ENCODE results near the gene RPP21. TPM values are rescaled to one million over a fixed set of nuclear protein-coding genes. Genes with fewer than 3 reads are reported as not detected.

Gene RPP21
- 10 to 100 TPM; 32.6 to 38.1 TPM for total RNA-seq

DNA sequence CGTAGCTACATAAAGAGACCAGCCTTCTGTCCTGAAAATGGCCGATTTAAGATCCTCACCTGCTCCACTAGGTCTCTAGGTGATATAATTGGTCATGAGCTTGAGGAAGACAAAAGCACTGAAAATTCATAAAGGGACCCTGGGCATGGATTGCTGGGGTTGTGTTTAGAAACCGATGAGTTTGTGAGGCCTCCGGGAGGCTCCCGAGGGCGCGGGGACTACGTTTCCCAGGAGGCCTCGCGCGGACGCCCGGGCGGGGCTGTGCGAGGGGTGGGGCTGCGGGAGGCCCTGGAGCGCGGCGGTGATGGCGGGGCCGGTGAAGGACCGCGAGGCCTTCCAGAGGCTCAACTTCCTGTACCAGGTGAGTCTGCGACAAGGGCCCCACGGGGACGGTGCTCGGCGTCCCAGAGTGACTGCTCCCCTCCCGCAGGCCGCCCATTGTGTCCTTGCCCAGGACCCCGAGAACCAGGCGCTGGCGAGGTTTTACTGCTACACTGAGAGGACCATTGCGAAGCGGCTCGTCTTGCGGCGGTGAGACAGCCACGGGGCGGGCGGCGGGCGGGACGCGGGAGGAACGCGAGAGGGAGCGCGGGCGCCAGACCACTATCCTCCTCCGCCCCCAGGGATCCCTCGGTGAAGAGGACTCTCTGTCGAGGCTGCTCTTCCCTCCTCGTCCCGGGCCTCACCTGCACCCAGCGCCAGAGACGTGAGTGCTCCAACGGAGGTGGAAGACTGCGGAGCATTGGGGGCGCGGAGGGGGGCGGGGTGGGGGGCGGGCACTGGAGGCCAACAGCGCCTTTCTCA lies at the start of gene RPP21:
RPP21 (plus strand) TSS at position 289 of the 804 bp plus-strand sequence; CDS start at position 305, 16 bp downstream.
- H3K4me1 Mint-ChIP-seq, result peaks cover 41% of the 10 kb centered on the region
- DNase-seq (peak; percentile 94), ATAC-seq (peak; percentile 96)
- ChIA-PET POLR2A (no interaction called here), CTCF (interaction anchor here (0.5 kb wide), 1 partner anchor 369 kb away, joined by 3 read pairs; no protein-coding TSS in a partner anchor)
- peaks cover 2% of the 10 kb centered on the region for H3K27me3 Mint-ChIP-seq
- peaks cover 44% of the 10 kb centered on the region for H3K36me3 Mint-ChIP-seq (ENCODE audit: low read depth)
- peak within 1 kb of the TSS; percentile 84 for H3K27ac Mint-ChIP-seq
- intact Hi-C loops (cut with DNase I, micrococcal nuclease), result loop anchor here (1.0 to 10.0 kb wide), 10 partner anchors 19 to 1230 kb away; partner anchors contain the start of genes TRIM26 (in 2 of the 2), GNL1 (in 1 of the 2), LTA (in 1 of the 2) and PPP1R11 (in 1 of the 2)
- H3K4me3 Mint-ChIP-seq, result peak within 1 kb of the TSS; percentile 85
- H3K9me3 Mint-ChIP-seq (ENCODE audit: low read depth), result no peaks in the 10 kb centered on the region

DNA sequence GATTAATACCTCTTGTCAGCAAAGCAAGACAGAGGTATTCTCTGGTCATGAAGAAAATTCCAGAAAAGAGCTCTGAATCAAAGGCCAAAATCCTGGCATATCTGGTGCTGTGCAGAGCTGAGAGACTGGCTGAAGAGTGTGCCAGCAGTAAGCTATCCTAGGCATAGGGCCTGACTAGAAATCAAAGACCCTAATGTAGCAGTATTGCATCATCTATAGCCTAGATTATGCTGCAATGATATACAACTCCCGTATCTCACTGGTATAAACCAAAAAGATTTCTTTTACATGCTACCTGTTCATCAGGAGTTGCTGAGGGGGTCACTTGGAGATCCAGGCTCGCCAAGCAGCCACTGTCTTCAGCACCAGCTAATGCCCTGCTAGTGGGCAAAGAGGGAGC lies 49.1 kb upstream of the RPP21 start:
- Mint-ChIP-seq H3K4me3 (no peak overlapping the region), H3K27me3 (no peaks in the 10 kb centered on the region), H3K4me1 (no peaks in the 10 kb centered on the region), H3K36me3 (ENCODE audit: low read depth) (peaks cover 48% of the 10 kb centered on the region), H3K9me3 (ENCODE audit: low read depth) (peaks cover 14% of the 10 kb centered on the region), H3K27ac (no peak overlapping the region)
- no peak for ATAC-seq
- intact Hi-C loops (cut with DNase I, micrococcal nuclease), result no loop called here
- POLR2A ChIA-PET, result interaction anchor here (0.6 kb wide), 1 partner anchor 300 kb away, joined by 3 read pairs; no protein-coding TSS in a partner anchor
- no peak for DNase-seq
- CTCF ChIA-PET, result interaction anchor here (0.7 kb wide), 1 partner anchor 285 kb away, joined by 4 read pairs; no protein-coding TSS in a partner anchor

DNA sequence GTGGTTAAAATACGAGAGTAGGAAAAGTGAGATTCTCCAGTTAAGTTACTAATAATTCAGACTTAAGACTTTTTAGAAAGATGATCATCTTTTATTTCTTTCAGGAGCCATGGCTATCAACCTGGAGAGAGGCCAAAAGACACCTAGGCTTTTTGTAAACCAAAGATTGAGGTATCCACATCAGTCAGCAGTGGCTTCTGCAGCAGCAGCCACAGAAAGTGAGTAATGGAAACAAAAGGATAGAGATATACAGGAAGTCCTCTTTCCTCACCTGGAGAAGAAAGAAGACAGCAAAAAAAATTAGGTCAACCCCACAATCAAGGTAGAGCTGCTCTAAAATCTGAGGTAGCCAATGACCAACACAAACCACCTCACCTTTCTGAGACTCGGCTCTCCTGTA lies 41.0 kb upstream of the RPP21 start:
- Mint-ChIP-seq H3K4me3 (no peak overlapping the region), H3K27ac (no peak overlapping the region), H3K36me3 (ENCODE audit: low read depth) (peaks cover 71% of the 10 kb centered on the region), H3K9me3 (ENCODE audit: low read depth) (peaks cover 15% of the 10 kb centered on the region), H3K27me3 (no peaks in the 10 kb centered on the region), H3K4me1 (peaks cover 34% of the 10 kb centered on the region)
- intact Hi-C loops (cut with DNase I, micrococcal nuclease), result no loop called here
- DNase-seq (peak; percentile 18), ATAC-seq (peak; percentile 58)
- ChIA-PET POLR2A (no interaction called here), CTCF (interaction anchor here (0.7 kb wide), 1 partner anchor 113 kb away, joined by 4 read pairs; no protein-coding TSS in a partner anchor)

DNA sequence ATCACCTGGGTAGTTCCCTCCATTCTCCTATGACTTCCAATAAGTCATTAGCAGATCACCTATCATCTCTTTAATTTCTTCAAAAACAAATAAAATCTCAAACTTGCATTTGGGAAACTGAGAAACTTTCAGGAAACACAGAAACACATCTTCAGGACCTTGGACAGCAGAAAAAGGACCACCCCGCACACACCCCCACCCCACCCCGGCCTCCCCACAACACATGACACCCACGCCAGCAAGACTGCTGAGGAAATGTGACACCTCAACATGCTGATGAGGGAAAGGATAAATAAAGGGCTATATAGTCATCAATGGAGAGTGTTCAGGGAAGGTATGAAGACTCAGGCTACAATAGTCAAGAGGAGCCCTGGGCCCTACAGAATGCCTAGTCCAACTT lies 33.9 kb upstream of the RPP21 start:
- intact Hi-C loops (cut with DNase I, micrococcal nuclease), result no loop called here
- Mint-ChIP-seq H3K9me3 (ENCODE audit: low read depth) (no peaks in the 10 kb centered on the region), H3K36me3 (ENCODE audit: low read depth) (peaks cover 67% of the 10 kb centered on the region), H3K27ac (no peak overlapping the region), H3K27me3 (no peaks in the 10 kb centered on the region), H3K4me1 (peaks cover 29% of the 10 kb centered on the region), H3K4me3 (no peak overlapping the region)
- CTCF ChIA-PET, result no interaction called here
- ATAC-seq (no peak), DNase-seq (no peak)
- POLR2A ChIA-PET, result no interaction called here

DNA sequence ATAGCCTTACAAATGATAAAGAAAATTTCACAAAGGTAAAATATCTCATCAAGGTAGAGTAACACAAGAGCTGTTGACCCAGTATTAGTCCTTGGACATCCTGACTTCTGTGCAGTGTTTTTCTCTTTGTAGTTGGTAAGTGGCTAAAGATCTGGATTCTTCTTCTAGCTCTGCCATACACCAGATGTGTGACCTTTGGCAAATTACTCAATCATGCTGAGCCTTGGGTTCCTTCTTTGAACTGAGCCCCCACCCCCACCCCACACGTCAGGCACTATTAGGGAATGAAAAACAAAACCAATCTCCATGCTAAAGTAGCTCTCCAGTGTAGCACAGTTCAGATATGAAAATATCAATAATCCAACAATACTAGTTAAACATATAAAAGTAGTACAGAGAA lies 33.3 kb upstream of the RPP21 start:
- Mint-ChIP-seq H3K9me3 (ENCODE audit: low read depth) (no peaks in the 10 kb centered on the region), H3K36me3 (ENCODE audit: low read depth) (peaks cover 67% of the 10 kb centered on the region), H3K4me3 (no peak overlapping the region), H3K27ac (no peak overlapping the region), H3K27me3 (no peaks in the 10 kb centered on the region), H3K4me1 (peaks cover 26% of the 10 kb centered on the region)
- intact Hi-C loops (cut with DNase I, micrococcal nuclease), result no loop called here
- DNase-seq, result no peak
- ChIA-PET POLR2A (no interaction called here), CTCF (no interaction called here)
- ATAC-seq, result no peak

DNA sequence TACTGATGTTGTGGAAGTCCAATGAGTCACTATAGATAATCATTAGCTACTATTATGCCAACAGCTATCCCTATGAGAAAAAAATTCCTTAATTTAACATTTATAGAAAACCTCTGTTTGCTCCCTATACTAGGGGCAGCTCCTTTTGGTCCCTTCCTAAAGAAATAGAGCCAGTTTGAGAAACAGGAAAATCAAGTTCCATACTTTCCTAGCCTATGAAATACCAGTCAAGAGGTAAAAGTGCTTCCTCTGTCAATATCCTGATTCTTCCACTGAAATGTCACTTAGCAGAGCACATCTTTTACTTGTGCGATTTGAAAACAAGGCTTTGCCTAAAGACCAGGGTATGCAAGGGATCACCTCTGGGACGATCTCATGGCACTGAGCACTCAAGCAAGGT lies 32.7 kb upstream of the RPP21 start:
- Mint-ChIP-seq H3K36me3 (ENCODE audit: low read depth) (peaks cover 63% of the 10 kb centered on the region), H3K4me3 (no peak overlapping the region), H3K27me3 (no peaks in the 10 kb centered on the region), H3K9me3 (ENCODE audit: low read depth) (no peaks in the 10 kb centered on the region), H3K4me1 (peaks cover 23% of the 10 kb centered on the region), H3K27ac (no peak overlapping the region)
- ATAC-seq, result no peak
- intact Hi-C loops (cut with DNase I, micrococcal nuclease), result no loop called here
- ChIA-PET CTCF (no interaction called here), POLR2A (no interaction called here)
- DNase-seq, result no peak

DNA sequence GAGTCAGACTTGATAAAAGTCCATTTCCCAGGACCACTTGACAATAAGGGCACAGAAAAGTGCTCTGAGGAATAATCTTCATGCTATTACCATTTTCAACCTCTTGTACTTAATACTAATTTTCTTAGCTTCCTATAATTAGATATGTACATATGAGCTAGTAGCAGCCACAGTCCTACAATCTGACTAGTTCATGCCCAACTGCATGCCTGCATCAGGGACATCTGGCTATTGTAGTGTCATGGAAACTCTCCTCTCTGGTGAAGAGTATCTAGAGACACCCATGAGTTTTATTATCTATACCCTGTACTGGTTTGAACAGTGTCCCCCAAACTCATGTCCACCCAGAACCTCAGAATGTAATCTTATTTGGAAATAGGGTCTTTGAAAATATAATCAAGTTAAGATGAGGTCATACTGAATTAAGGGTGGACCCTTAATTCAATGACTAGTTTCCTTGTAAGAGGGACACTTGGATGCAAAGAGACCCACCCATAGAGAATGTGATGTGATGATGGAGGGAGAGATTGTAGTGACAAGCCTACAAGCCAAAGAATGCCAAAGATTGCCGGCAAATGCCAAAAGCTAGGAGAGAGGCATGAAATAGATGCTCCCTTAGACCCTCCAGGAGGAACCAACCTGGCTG lies 32.2 kb upstream of the RPP21 start:
- ChIA-PET CTCF (interaction anchor here (1.6 kb wide), 1 partner anchor 84 kb away, joined by 3 read pairs; no protein-coding TSS in a partner anchor), POLR2A (interaction anchor here (0.7 kb wide), 1 partner anchor 20 kb away, joined by 3 read pairs; no protein-coding TSS in a partner anchor)
- intact Hi-C loops (cut with DNase I, micrococcal nuclease), result no loop called here
- Mint-ChIP-seq H3K36me3 (ENCODE audit: low read depth) (peaks cover 64% of the 10 kb centered on the region), H3K4me1 (peaks cover 29% of the 10 kb centered on the region), H3K27me3 (no peaks in the 10 kb centered on the region), H3K4me3 (no peak overlapping the region), H3K9me3 (ENCODE audit: low read depth) (no peaks in the 10 kb centered on the region), H3K27ac (no peak overlapping the region)
- ATAC-seq (no peak), DNase-seq (no peak)

DNA sequence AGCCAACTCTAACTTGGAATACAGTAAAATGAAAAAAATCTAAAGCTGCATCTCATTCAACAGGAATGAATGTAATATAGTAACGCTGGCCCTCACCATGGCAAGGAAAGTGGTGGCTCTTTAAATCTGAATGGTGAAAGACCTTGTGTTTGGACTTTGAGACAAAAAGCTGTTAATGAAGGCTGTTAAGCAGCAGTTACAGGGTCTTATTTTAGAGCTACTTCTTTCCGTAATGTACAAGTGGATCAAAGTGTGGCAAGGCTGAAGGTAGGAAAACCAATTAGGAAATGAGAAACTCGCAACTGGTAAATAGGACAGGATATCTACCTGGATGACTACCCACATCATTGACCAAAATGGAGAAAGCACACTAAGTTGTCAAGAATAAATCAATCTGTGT lies 29.8 kb upstream of the RPP21 start:
- no peak overlapping the region for H3K27ac Mint-ChIP-seq
- H3K4me3 Mint-ChIP-seq, result no peak overlapping the region
- peaks cover 64% of the 10 kb centered on the region for H3K36me3 Mint-ChIP-seq (ENCODE audit: low read depth)
- no peaks in the 10 kb centered on the region for H3K9me3 Mint-ChIP-seq (ENCODE audit: low read depth)
- intact Hi-C loops (cut with DNase I, micrococcal nuclease), result no loop called here
- ChIA-PET CTCF (no interaction called here), POLR2A (no interaction called here)
- DNase-seq, result no peak
- peaks cover 39% of the 10 kb centered on the region for H3K4me1 Mint-ChIP-seq
- ATAC-seq, result no peak
- no peaks in the 10 kb centered on the region for H3K27me3 Mint-ChIP-seq

DNA sequence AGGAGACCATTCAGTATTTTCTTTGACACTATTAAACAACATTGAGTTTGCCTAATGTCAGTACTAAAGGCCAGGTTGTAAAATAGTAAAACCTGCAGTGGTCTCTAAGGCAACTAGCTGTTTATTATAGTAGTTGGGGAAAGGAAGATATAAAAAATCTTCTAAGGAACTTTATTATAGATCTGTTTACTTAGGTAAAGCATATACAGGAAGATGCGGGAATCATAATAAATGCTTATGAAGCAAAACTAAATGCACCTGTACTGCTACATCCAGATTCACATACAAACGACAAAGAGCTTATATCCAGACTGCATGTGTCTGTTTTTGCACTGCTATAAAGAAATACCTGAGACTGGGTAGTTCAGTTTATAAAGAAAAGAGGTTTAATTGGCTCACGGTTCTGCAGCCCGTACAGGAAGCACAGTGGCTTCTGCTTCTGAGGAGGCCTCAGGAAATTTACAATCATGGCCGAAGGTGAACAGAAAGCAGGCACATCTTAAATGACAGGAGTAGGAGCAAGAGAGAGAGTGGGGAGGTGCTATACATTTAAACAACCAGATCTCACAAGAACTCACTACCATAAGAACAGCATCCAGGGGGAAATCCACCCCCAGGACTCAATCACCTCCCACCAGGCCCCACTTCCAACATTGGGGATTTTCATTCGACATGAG lies 26.9 kb upstream of the RPP21 start:
- ATAC-seq (peak; percentile 55), DNase-seq (no peak)
- peaks cover 63% of the 10 kb centered on the region for H3K36me3 Mint-ChIP-seq (ENCODE audit: low read depth)
- intact Hi-C loops (cut with DNase I, micrococcal nuclease), result no loop called here
- no peaks in the 10 kb centered on the region for H3K9me3 Mint-ChIP-seq (ENCODE audit: low read depth)
- peak overlapping the region; percentile 34 for H3K4me3 Mint-ChIP-seq
- ChIA-PET POLR2A (no interaction called here), CTCF (interaction anchor here (0.6 to 2.7 kb wide), 3 partner anchors 114 to 1081 kb away, joined by 3 to 6 read pairs (median 3); no protein-coding TSS in a partner anchor)
- H3K4me1 Mint-ChIP-seq, result peaks cover 60% of the 10 kb centered on the region
- peak overlapping the region; percentile 81 for H3K27ac Mint-ChIP-seq
- H3K27me3 Mint-ChIP-seq, result no peaks in the 10 kb centered on the region

DNA sequence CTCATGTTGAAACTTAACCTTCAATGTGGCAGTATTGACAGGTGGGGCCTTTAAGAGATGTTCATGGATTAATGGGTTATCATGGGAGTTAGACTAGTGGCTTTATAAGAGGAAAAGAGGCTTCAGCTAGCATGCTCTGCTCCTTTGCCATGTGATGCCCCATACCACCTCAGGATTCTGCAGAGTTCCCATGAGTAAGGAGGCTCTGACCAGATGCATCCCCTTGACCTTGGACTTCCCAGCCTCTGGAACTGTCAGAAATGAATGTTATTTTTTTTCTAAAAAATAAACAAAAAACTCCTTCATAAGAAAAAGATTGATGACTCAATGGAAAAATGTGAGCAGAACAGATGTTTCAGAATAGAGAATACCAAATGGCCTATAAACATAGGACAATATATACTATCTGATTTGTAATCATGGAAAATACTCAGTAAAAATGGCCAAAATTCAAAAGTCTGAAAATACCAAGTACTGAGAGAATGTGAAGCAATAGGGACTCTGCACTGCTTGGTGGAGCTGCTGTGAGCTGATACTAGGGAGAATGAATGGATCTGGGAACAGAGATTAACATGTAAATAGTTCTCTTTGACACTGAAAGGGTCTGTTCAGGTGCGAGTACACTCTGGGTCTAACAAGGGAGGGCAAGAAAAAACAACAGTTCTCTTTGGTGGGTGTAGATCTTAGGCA lies 25.7 kb upstream of the RPP21 start:
- H3K27ac Mint-ChIP-seq, result peak overlapping the region; percentile 61
- CTCF ChIA-PET, result no interaction called here
- DNase-seq (no peak), ATAC-seq (no peak)
- peaks cover 58% of the 10 kb centered on the region for H3K36me3 Mint-ChIP-seq (ENCODE audit: low read depth)
- peaks cover 70% of the 10 kb centered on the region for H3K4me1 Mint-ChIP-seq
- H3K9me3 Mint-ChIP-seq (ENCODE audit: low read depth), result no peaks in the 10 kb centered on the region
- no peaks in the 10 kb centered on the region for H3K27me3 Mint-ChIP-seq
- intact Hi-C loops (cut with DNase I, micrococcal nuclease), result no loop called here
- POLR2A ChIA-PET, result no interaction called here
- H3K4me3 Mint-ChIP-seq, result no peak overlapping the region
